Stimulated activated CD8-positive, alpha-beta memory T cell treated with anti-CD3 and anti-CD28 coated beads, Interleukin-7, amount 100 ng/mL, for 4 hours (primary cell): ENCODE measurements around the gene SHH.
A peak's percentile ranks its signal among the peaks of the same experiment; 100 is the strongest.

Source experiments
- DNase-seq, 2 donors: peaks; one replicate each; pipeline ENCODE4 v3.0.0-alpha.2; 2020; ENCODE audit warnings: low read depth in 2 of 2

SHH gene

GRCh38 chr7:155764438-155764793, 47.8 kb downstream of the SHH start:
- DNase-seq: peak in 1 of 2 donors; percentile 5

GRCh38 chr7:155763691-155764437, 48.4 kb downstream of the SHH start:
- DNase-seq: peak; percentile 13 to 31

GRCh38 chr7:155763122-155763521, 49.1 kb downstream of the SHH start:
- no peak for DNase-seq

- DNase-seq: no peak
Observed at GRCh38 chr7:155762655-155763054, 49.6 kb downstream of the SHH start.

- no peak for DNase-seq
Observed at GRCh38 chr7:155762036-155762435, 50.2 kb downstream of the SHH start.

- no peak for DNase-seq
Observed at GRCh38 chr7:155761162-155761561, 51.1 kb downstream of the SHH start.

GRCh38 chr7:155759740-155760430, 52.4 kb downstream of the SHH start:
- no peak for DNase-seq

GRCh38 chr7:155758348-155758747, 53.9 kb downstream of the SHH start:
- no peak for DNase-seq

- no peak for DNase-seq
Observed at GRCh38 chr7:155756322-155756721, 55.9 kb downstream of the SHH start.

- no peak for DNase-seq
Observed at GRCh38 chr7:155755026-155755425, 57.2 kb downstream of the SHH start.

GRCh38 chr7:155754165-155754564, 58.1 kb downstream of the SHH start:
- DNase-seq: no peak

GRCh38 chr7:155753446-155753965, 58.8 kb downstream of the SHH start:
- no peak for DNase-seq

- DNase-seq: no peak
Observed at GRCh38 chr7:155752756-155753445, 59.4 kb downstream of the SHH start.

GRCh38 chr7:155751409-155751808, 60.9 kb downstream of the SHH start:
- no peak for DNase-seq

- DNase-seq: no peak
Observed at GRCh38 chr7:155750255-155751125, 61.8 kb downstream of the SHH start.
